EH (cell line): Measurements from ENCODE around the gene BIRC3.

ENCODE experiments used
- DNase-seq: peaks from one replicate; pipeline ENCODE4 v3.0.0-alpha.2; 2015; ENCODE audit warnings: low read depth

BIRC3 gene

GRCh38 chr11:102375720-102376399, 58.6 kb downstream of the BIRC3 start:
- no peak for DNase-seq

DNA sequence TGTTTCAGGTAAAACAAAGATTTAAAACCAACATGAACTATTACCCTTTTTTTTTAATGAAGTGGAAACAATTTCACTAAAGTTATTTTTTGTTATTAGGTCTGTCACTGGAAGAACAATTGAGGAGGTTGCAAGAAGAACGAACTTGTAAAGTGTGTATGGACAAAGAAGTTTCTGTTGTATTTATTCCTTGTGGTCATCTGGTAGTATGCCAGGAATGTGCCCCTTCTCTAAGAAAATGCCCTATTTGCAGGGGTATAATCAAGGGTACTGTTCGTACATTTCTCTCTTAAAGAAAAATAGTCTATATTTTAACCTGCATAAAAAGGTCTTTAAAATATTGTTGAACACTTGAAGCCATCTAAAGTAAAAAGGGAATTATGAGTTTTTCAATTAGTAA, 60.6 kb downstream of the BIRC3 start:
- DNase-seq: no peak

DNA sequence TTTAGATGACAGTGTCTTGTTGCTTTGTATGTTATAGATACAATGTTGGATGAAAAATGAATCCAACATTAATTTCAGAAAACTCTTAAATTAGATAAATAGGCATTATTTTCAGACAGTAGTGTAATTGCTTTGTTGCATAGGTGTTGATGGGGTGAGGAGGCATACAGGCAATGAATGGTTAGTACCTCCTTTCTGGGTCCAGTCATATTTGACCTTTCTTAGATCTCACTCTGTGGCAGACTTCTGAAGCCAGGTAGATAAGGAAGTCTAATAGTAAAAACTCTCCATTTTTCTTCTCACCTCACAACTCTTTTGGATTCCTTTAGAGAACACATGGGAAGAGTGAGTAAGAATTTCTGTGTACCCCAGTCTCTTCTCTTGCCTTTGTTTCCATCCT, 61.5 kb downstream of the BIRC3 start:
- DNase-seq: no peak

DNA sequence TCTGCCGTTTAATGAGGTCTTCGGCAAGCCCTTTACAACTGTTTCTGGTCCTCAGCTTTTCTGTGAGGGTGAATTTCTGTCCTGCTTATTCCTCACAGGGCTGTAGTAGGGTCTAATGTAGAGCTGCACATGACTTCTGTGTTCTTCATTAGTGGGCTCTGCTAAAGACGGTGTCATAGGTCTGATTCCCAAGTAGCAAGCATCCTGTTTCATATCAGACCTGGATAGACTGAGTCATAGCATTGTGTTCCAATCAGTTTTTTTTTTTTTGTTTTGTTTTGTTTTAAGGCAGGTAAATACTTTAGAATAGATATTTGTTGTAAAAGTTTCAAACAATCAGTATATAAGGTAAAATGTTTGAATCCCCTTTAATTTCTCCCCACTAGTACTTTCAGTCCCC, 65.1 kb downstream of the BIRC3 start:
- DNase-seq: no peak

DNA sequence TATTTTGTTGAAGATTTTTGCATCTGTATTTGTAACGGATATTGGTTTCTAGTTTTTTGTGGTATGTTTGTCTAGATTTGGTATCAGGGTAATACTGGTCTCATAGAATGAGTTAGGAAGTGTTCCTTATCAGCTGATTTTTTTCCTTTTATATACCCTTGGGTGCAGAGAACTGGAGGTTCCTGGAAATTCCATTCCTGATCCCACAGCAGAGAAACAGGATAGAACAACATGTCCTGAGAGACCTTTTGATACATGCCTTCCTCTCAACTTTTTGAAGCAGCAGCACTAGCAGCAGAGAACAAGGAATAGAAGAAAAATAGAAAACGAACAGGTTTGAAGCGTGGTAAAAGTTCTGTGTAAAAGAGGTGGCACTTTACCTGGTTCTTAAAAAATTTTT, 66.6 kb downstream of the BIRC3 start:
- DNase-seq: no peak

- DNase-seq: no peak
Observed at GRCh38 chr11:102384419-102385079, 67.3 kb downstream of the BIRC3 start.

DNA sequence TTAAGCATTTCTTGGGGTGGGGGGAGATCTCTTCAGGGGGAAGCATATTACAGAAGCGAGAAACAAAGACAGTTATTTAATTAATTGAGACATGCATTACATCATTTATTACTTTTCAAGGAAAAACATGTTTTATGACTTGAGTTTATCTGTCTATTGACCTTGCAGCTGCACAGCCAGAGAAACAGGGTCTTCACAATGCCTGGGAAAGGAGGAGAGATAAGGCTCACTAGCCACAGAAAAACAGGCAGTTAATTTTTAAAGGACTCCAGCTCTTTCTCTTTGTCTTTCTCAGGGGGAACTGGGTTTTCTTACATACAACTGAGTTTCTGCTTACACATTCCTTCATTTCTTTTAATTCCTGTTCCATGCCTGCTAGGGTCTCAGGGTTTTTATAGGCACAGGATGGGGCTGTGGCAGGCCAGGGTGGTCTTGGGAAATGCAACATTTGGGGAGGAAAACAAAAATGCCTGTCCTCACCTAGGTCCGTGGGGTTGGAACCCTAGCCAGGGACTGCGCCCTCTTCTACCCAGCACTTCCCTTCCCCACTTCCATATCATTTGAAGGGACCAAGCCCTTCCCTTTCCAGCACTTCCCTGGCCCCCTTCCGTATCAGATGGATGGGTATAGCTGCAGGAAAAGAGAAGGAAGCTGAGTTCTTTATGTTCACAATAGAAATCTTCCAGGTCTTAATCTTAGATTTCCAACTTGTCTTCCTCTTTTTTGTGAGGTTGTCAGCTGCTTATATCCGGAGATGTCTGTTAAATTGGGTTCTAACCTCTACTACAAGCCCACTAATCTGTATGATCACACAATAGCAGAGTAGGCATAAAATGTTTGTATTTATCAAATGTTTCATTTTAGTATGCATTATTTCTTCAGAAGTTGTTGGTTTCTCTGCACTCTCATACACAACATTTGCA, 68.1 kb downstream of the BIRC3 start:
- no peak for DNase-seq

DNA sequence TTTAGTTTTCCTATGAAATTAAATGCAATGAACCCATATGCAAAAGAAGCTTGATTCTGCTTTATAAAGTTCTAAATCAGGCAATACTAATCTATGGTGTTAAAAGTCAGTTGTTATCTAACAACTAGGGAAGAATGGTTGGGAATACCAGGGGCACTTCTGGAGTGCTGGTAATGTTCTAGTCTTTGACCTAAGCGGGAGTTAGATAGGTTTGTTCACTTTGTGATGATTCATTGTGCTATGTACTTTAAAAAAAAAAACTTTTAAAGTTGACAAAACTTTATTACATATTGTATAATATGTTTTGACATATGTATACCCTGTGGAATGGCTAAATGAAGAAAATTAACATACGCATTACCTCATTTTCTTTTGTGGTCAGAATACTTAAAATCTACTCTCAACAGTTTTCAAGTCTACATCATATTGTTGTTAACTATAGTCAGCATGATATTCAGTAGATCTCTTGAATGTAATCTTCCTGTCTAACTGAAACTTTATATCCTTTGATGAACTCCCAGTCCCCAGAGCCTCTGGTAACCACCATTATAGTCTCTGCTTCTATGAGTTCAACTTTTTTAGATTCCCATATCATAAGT, 69.0 kb downstream of the BIRC3 start:
- no peak for DNase-seq

DNA sequence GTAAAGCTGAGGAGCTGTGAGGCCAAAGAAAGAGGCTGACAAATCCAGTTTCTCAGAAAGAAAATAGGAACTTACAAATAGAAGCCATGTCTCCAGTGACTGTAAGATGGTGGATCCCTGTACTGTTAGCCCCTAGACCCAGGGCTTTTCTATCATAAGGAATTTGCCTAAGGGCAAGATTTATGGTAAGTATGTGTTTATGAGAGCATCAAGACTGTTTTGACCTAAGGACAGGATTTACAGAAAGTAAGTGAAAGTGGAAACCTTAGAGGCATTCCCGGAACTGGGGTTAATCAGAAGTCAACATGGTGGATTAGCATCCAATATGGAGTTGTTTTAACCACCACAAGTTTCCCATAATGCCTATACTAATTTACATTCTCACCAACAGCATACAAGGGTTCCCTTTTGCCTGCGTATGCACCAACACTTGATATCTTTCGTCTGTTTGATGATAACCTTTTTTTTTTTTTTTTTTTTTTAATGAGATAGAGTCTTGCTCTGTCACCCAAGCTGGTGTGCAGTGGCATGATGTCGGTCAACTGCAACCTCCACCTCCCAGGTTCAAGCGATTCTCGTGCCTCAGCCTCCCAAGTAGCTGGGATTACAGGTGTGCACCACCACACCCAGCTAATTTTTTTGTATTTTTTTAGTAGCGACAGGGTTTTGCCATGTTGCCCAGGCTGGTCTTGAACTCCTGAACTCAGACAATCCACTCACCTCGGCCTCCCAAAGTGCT, 69.9 kb downstream of the BIRC3 start:
- peak; percentile 18 for DNase-seq
